ENCODE data around the gene RNF128. TPM values are rescaled to one million over a fixed set of nuclear protein-coding genes. Genes with fewer than 3 reads are reported as not detected.
A peak's percentile ranks its signal among the peaks of the same experiment; 100 is the strongest.

RNF128 gene
- total RNA-seq, 6 experiments from 2014 or later = 39.4 to 48.7 (median 45.4) TPM

DNA sequence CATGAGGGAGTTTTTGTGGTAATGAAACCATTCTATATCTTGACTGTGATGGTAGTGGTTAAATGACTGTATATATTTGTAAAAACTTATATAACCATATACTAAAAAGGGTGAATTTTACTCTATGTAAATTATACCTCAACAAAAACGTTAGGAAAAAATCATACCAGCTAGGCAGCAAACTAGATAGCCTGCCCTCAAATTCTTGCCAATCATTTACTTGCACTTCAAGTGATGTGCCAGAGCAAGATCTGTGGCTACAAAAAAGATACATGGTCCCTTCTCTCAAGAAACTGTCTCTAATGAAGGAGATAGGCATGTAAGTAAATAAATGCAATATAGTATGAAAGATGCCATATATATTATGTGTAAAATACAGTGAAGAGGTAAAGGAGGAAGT lies 10.0 kb upstream of the RNF128 start:
- DNase-seq (no peak), ATAC-seq (peak; percentile 39 to 66 (median 53))
- TF ChIP-seq CTCF (IDR thresholded peaks at IDR 0.05) (no peak), POLR2A (IDR thresholded peaks at IDR 0.05) (no peak)
- Histone ChIP-seq H3K27me3 (no peaks in the 10 kb centered on the region), H3K36me3 (no peaks in the 10 kb centered on the region), H3K4me3 (peak overlapping the region in 1 of 3 donors; percentile 21), H3K27ac (peak overlapping the region in 1 of 3 donors; percentile 52), H3K9me3 (no peaks in the 10 kb centered on the region), H3K4me1 (peaks cover 0 to 18% (median 3%) of the 10 kb centered on the region in 4 donors)
- WGBS (ENCODE audit: insufficient coverage, low coverage, low lambda C conversion rate, missing lambda C conversion rate) = 0% methylated on average over 1 of the region's 1 CpG
- intact Hi-C loops (cut with DNase I) = no loop called here

DNA sequence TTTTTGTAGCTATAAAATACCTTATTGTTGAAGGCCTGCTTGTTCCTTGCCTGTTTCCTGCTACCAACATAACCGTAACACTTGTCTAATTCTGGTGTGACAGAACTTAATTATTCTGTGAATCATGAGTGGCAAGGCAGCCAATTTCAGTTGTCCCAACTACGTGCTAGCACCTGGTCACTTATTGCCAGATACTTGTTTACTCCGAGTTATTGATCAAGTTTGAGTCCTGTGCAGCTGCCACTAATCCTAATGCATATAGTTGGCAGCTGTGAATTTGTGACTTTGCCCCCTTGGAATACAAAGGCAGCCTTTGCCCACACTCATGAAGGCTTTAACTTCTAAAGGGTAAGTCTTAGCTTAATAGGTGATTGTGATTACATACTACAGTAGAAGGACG lies 7.8 kb upstream of the RNF128 start:
- peak overlapping the region in 1 of 3 donors; percentile 21 for H3K27ac ChIP-seq

DNA sequence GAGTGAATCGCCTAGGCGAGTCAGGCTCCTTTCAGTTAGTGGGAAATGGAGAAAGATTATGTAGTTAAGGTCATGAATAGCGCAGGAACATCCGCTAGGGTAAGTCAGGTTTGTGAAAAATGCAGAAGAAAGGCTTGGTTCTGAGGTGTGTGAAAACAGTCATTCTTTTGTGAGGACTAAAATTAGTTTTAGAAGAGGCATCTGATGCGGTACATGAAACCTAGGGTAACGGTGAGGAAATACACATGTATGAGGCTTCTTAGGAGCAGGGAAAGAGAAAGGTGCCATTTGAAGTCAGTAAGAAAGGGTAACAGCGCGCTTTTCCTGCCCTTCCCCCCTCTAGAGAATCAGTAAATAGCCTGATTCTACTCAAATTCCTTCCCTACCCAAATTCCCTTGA lies 570 bp upstream of the RNF128 start:
- 17% methylated on average over 8 of the region's 8 CpGs for WGBS (ENCODE audit: insufficient coverage, low coverage, low lambda C conversion rate, missing lambda C conversion rate)
- no peak for DNase-seq
- TF ChIP-seq CTCF (IDR thresholded peaks at IDR 0.05) = no peak
- TF ChIP-seq POLR2A (IDR thresholded peaks at IDR 0.05) = no peak
- peak overlapping the region; percentile 42 to 70 (median 70) for H3K4me3 ChIP-seq
- no peaks in the 10 kb centered on the region for H3K9me3 ChIP-seq
- no peaks in the 10 kb centered on the region for H3K4me1 ChIP-seq
- H3K27ac ChIP-seq = peak overlapping the region in 2 of 3 donors; percentile 42 to 84
- H3K36me3 ChIP-seq = no peaks in the 10 kb centered on the region
- peak in 3 of 4 donors; percentile 20 to 26 (median 23) for ATAC-seq
- intact Hi-C loops (cut with DNase I) = no loop called here
- no peaks in the 10 kb centered on the region for H3K27me3 ChIP-seq

More for the DNA sequence above, 7.8 kb upstream of the RNF128 start:
- Histone ChIP-seq H3K4me1 (peaks cover 0 to 18% (median 3%) of the 10 kb centered on the region in 4 donors), H3K27me3 (no peaks in the 10 kb centered on the region), H3K9me3 (no peaks in the 10 kb centered on the region), H3K36me3 (no peaks in the 10 kb centered on the region), H3K4me3 (no peak overlapping the region)
- TF ChIP-seq CTCF (IDR thresholded peaks at IDR 0.05) (no peak), POLR2A (IDR thresholded peaks at IDR 0.05) (no peak)
- WGBS (ENCODE audit: insufficient coverage, low coverage, low lambda C conversion rate, missing lambda C conversion rate) = 25% methylated on average over 4 of the region's 4 CpGs
- intact Hi-C loops (cut with DNase I) = no loop called here
- peak; percentile 74 to 91 (median 82) for ATAC-seq
- DNase-seq = peak in 1 of 3 donors; percentile 53

DNA sequence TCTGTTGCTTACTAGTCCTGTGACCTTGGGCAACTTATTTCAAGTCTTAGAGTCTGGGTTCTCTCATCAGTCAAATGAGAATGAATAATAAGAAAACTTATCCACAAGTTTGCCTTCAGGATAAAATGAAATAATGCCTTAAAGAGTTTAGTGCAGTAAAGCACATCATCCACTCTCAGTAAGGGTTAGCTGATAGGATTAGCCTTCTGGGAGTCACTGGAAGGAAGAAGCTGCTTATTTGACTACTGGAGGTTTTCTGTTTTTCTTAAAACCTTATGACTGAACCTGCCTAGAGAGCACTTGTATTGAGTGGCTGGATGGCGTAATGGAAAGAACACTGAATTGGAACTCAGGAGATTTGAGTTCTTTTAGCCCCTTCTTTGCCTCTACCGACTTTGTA lies 1.8 kb downstream of the RNF128 start:
- no peak for DNase-seq
- H3K27ac ChIP-seq = peak overlapping the region in 2 of 3 donors; percentile 49 to 84
- ATAC-seq = no peak
- no peaks in the 10 kb centered on the region for H3K27me3 ChIP-seq
- peak overlapping the region; percentile 42 to 70 (median 70) for H3K4me3 ChIP-seq
- no peak for TF ChIP-seq POLR2A (IDR thresholded peaks at IDR 0.05)
- TF ChIP-seq CTCF (IDR thresholded peaks at IDR 0.05) = no peak
- H3K9me3 ChIP-seq = no peaks in the 10 kb centered on the region
- no peaks in the 10 kb centered on the region for H3K36me3 ChIP-seq
- WGBS (ENCODE audit: insufficient coverage, low coverage, low lambda C conversion rate, missing lambda C conversion rate) = 41% methylated on average over 2 of the region's 2 CpGs
- intact Hi-C loops (cut with DNase I) = no loop called here
- no peaks in the 10 kb centered on the region for H3K4me1 ChIP-seq
